K562 (cell line): Measurements from ENCODE around the gene COL1A1. TPM values are rescaled to one million over a fixed set of nuclear protein-coding genes. Genes with fewer than 3 reads are reported as not detected.

ENCODE experiments used
- ATAC-seq: fragments of 200-7000 bp; cut with Tn5 transposase; 3 replicates; pipeline ENCODE4 v1.9.1; 2020; ENCODE audit warnings: moderate library complexity
- BruUV-seq: library from RNA; stranded (reverse); fragments of 400-500 nt; replicated peaks from 2 replicates; lab custom pipeline; 2021; lab: Mats Ljungman, UMichigan
- CTCF ChIA-PET: fragments of 300-600 bp; formaldehyde crosslinking; extraction: SDS; loops from one replicate; lab custom pipeline; 2021; ENCODE audit warnings: low intra/inter-chr PET ratio; lab: Yijun Ruan, JAX
- POLR2A ChIA-PET: fragments of 300-600, 350-650 bp; sonication (Branson Sonifier 250); formaldehyde crosslinking; extraction: SDS; loops from one replicate; lab custom pipeline; 2021; ENCODE audit warnings: antibody characterized with exemption, inconsistent platforms; lab: Yijun Ruan, JAX
- DNase-seq, 4 experiments: peaks; one replicate each; pipeline versions ENCODE4 v3.0.0 to v3.0.0-alpha.2; 2011 to 2018; ENCODE audit warnings: low spot score in 3 of 4, mixed read lengths in 3 of 4; ENCODE audit errors: extremely low read depth in 1 of 4
- FAIRE-seq: peaks from 2 replicates; lab custom pipeline; 2011; peaks lifted over from hg19 to GRCh38; lab: Jason Lieb, UNC
- H2AFZ ChIP-seq: 2 replicates; pipeline ENCODE4 v1.6.0; 2011; ENCODE audit warnings: low read depth, low read length, control low read depth, inconsistent platforms
- H3K27ac ChIP-seq: fragments of 200-600 bp; 3 replicates; pipeline ENCODE4 v1.8.0; 2011; ENCODE audit warnings: low read depth, mild to moderate bottlenecking, control low read depth, inconsistent platforms, low read length, moderate library complexity, mixed read lengths; ENCODE audit errors: extremely low read depth
- H3K27me3 ChIP-seq, 2 experiments: fragments of 300-600 bp in 1 of 2; 2 replicates in 1 of 2; 3 replicates in 1 of 2; pipeline versions ENCODE4 v1.6.0 to v1.8.0; 2011; ENCODE audit warnings: inconsistent platforms in 2 of 2, low read length in 2 of 2, mild to moderate bottlenecking in 1 of 2, mixed read lengths in 1 of 2, moderate library complexity in 1 of 2; ENCODE audit not compliant: control insufficient read depth in 2 of 2, insufficient read depth in 2 of 2
- H3K36me3 ChIP-seq: fragments of 300-600 bp; 3 replicates; pipeline ENCODE4 v1.8.0; 2011; ENCODE audit warnings: mild to moderate bottlenecking, low read length, inconsistent platforms; ENCODE audit not compliant: control insufficient read depth, insufficient read depth
- H3K4me1 ChIP-seq, 2 experiments: fragments of 200-600 bp in 1 of 2; replicated peaks in 1 of 2; 2 replicates in 1 of 2; 3 replicates in 1 of 2; pipeline versions ENCODE4 v1.5.1 to v1.8.0; 2011; ENCODE audit warnings: inconsistent platforms in 2 of 2, low read length in 2 of 2, mild to moderate bottlenecking in 1 of 2, mixed read lengths in 1 of 2, moderate library complexity in 1 of 2; ENCODE audit not compliant: control insufficient read depth in 2 of 2, insufficient read depth in 2 of 2
- H3K4me2 ChIP-seq: 2 replicates; pipeline ENCODE4 v1.6.1; 2011; ENCODE audit warnings: low read length, control low read depth, inconsistent platforms, mixed read lengths; ENCODE audit not compliant: insufficient read depth
- H3K4me3 ChIP-seq: fragments of 200-600 bp; sonication (generic), shearing (Covaris generic); 2 replicates; pipeline ENCODE4 v1.5.1; 2016; ENCODE audit warnings: control low read depth, inconsistent platforms
- H3K79me2 ChIP-seq: fragments of 200-600 bp; 3 replicates; pipeline ENCODE4 v1.8.0; 2011; ENCODE audit warnings: low read length, inconsistent platforms; ENCODE audit not compliant: control insufficient read depth, insufficient read depth
- H3K9ac ChIP-seq, 2 experiments: 2 replicates each; pipeline versions ENCODE4 v1.6.0 to v1.6.1; 2011; ENCODE audit warnings: low read depth in 2 of 2, low read length in 2 of 2, control low read depth in 1 of 2, inconsistent platforms in 1 of 2, mild to moderate bottlenecking in 1 of 2, mixed read lengths in 1 of 2; ENCODE audit not compliant: insufficient read depth in 1 of 2
- H3K9me1 ChIP-seq: one replicate; pipeline ENCODE4 v1.6.0; 2011; ENCODE audit warnings: inconsistent platforms, mild to moderate bottlenecking, low read length, moderate library complexity; ENCODE audit not compliant: control insufficient read depth, insufficient read depth
- H3K9me3 ChIP-seq: replicated peaks from 2 replicates; pipeline ENCODE4 v1.5.1; 2011; ENCODE audit warnings: low read depth, low read length, inconsistent platforms; ENCODE audit not compliant: control insufficient read depth, insufficient read depth
- H4K20me1 ChIP-seq: replicated peaks from 2 replicates; pipeline ENCODE4 v1.6.1; 2011; ENCODE audit warnings: low read length, inconsistent platforms, mixed read lengths; ENCODE audit not compliant: control insufficient read depth, insufficient read depth
- CREB3 ChIP-seq: fragments of 450-650 bp; conservative IDR thresholded peaks from 2 replicates; pipeline ENCODE4 v1.6.1; 2016; ENCODE audit warnings: missing genetic modification characterization, low read depth, mild to moderate bottlenecking, missing compliant biosample characterization, moderate library complexity
- EP400 ChIP-seq: fragments of 450-650 bp; IDR thresholded peaks from 2 replicates; pipeline ENCODE4 v1.6.1; 2017; ENCODE audit warnings: antibody characterized with exemption, mild to moderate bottlenecking, moderate library complexity
- GABPA ChIP-seq: fragments of 200-800 bp; sonication (Bioruptor generic); conservative IDR thresholded peaks from 2 replicates; pipeline ENCODE4 v1.6.1; 2016; ENCODE audit warnings: low read depth, missing genetic modification characterization, missing compliant biosample characterization
- MLX ChIP-seq, 2 experiments: fragments of 450-650 bp in 1 of 2; sonication (generic) in 1 of 2; formaldehyde crosslinking; conservative IDR thresholded peaks; 2 replicates each; pipeline versions ENCODE4 v1.4.0 to v1.8.1; 2020 to 2022; ENCODE audit warnings: mild to moderate bottlenecking in 1 of 2, missing genetic modification reagents in 1 of 2
- MYBL2 ChIP-seq, 2 experiments: fragments of 450-650 bp in 1 of 2; sonication (generic) in 1 of 2; formaldehyde crosslinking in 1 of 2; IDR thresholded peaks; 2 replicates each; pipeline versions ENCODE4 v1.6.1 to v1.8.1; 2017 to 2022; ENCODE audit warnings: borderline replicate concordance in 1 of 2, inconsistent platforms in 1 of 2, low read depth in 1 of 2, mild to moderate bottlenecking in 1 of 2, missing genetic modification reagents in 1 of 2, moderate library complexity in 1 of 2
- NR3C1 ChIP-seq: sonication (generic); formaldehyde crosslinking; IDR thresholded peaks from 2 replicates; pipeline ENCODE4 v1.8.1; 2022; ENCODE audit warnings: missing genetic modification reagents
- SMC3 ChIP-seq: conservative IDR thresholded peaks from 2 replicates; pipeline ENCODE4 v1.6.1; 2011; ENCODE audit warnings: low read depth, low read length, improper control_type of control experiment; ENCODE audit not compliant: insufficient read depth
- TAF1 ChIP-seq: IDR thresholded peaks from 2 replicates; pipeline ENCODE4 v1.6.1; 2011; ENCODE audit warnings: mild to moderate bottlenecking, low read length, moderate library complexity; ENCODE audit not compliant: insufficient read depth, control insufficient read depth, severe bottlenecking; ENCODE audit errors: extremely low read depth
- VEZF1 ChIP-seq: fragments of 200-800 bp; sonication (Bioruptor generic); IDR thresholded peaks from 2 replicates; pipeline ENCODE4 v1.6.1; 2017; ENCODE audit warnings: missing genetic modification characterization, missing compliant biosample characterization
- ZNF75A ChIP-seq: fragments of 450-650 bp; formaldehyde crosslinking; IDR thresholded peaks from 2 replicates; pipeline ENCODE4 v1.4.0; 2020; ENCODE audit warnings: mild to moderate bottlenecking
- WGBS: fragments of 100-300 bp; shearing (Covaris generic); methylation state at CpG from one replicate; pipeline ENCODE4 v1.1.6; 2016; ENCODE audit warnings: low coverage, mixed read lengths; ENCODE audit not compliant: insufficient coverage; ENCODE audit errors: missing lambda C conversion rate; 5-methylcytosine and 5-hydroxymethylcytosine counted together
- in situ Hi-C: fragments of 300-500 bp; cut with MboI; formaldehyde crosslinking; loops from 4 replicates; pipeline ENCODE4 v1.15.0; 2018; ENCODE audit warnings: inconsistent platforms, mixed read lengths
- intact Hi-C: fragments of 100-400 bp; cut with micrococcal nuclease; formaldehyde crosslinking; loops from 2 replicates; pipeline ENCODE4 v1.14.2; 2022
- polyA plus RNA-seq, 8 experiments: library from polyadenylated mRNA; depleted of rRNA in 4 of 8; stranded (reverse) in 5 of 8; unstranded in 3 of 8; fragments of >200 nt; fragmentation: Nextera tagmentation in 2 of 8; fragmentation: Illumina TruSeq in 1 of 8; extraction: Ambion mirVana in 2 of 8; extraction: Trizol in 1 of 8; gene quantifications; 2 replicates each; pipeline versions ENCODE4 v1.2.1 to v1.2.3, GENCODE V29; 2011 to 2014; ENCODE audit warnings: inconsistent platforms in 1 of 8, missing spikeins in 1 of 8
- total RNA-seq, 7 experiments: library from RNA; depleted of rRNA in 6 of 7; stranded (reverse); fragments of >200 nt in 6 of 7; fragmentation: Illumina TruSeq in 2 of 7; extraction: Trizol in 2 of 7; gene quantifications; 2 replicates each; pipeline versions ENCODE4 v1.2.1 to v1.2.3, GENCODE V29; 2011 to 2021; ENCODE audit warnings: low replicate concordance in 1 of 7

The COL1A1 gene
- total and polyA plus RNA-seq, 9 of the 15 experiments (the other 6 are each of a cell fraction or from before 2014, with no cell fraction given) = 0.04 to 3.4 (median 0.18) TPM

- ATAC-seq (no peak), DNase-seq (no peak), FAIRE-seq (no peak)
- no peak overlapping the region for H3K4me2 ChIP-seq
- CTCF ChIA-PET = interaction anchor here (0.9 kb wide), 1 partner anchor 18 kb away, joined by 3 read pairs; no protein-coding TSS in a partner anchor
- BruUV-seq = no TSS peak
- no peak overlapping the region for H2AFZ ChIP-seq
- intact Hi-C loops (no loop called here), in situ Hi-C loops (no loop called here)
- H3K9me1 ChIP-seq = peaks cover 17% of the 10 kb centered on the region
- TF ChIP-seq MLX (CRISPR knock-in tag; conservative IDR thresholded peaks at IDR 0.05) (no peak), ZNF75A (no peak)
- no peak overlapping the region for H3K4me3 ChIP-seq
- H3K27me3 ChIP-seq = no peaks in the 10 kb centered on the region
- no peak overlapping the region for H3K27ac ChIP-seq
- 96% methylated on average over 11 of the region's 20 CpGs for WGBS
- H3K9ac ChIP-seq = no peak overlapping the region
- H3K36me3 ChIP-seq = peaks cover 92% of the 10 kb centered on the region
- H3K9me3 ChIP-seq = no peaks in the 10 kb centered on the region
- POLR2A ChIA-PET = interaction anchor here (0.7 kb wide), 1 partner anchor 46 kb away, joined by 4 read pairs; no protein-coding TSS in a partner anchor
- H4K20me1 ChIP-seq = peaks cover 20% of the 10 kb centered on the region
- H3K4me1 ChIP-seq = peaks cover 25 to 52% of the 10 kb centered on the region in 2 experiments; a peak in 4 of 5 replicates
- H3K79me2 ChIP-seq = peaks cover 63% of the 10 kb centered on the region
These were observed 57.8 kb downstream of the COL1A1 start for GRCh38 chr17:50143461-50144176.

- POLR2A ChIA-PET = interaction anchor here (0.6 kb wide), 3 partner anchors 11 to 13 kb away, joined by 3 read pairs; no protein-coding TSS in a partner anchor
- Histone ChIP-seq H3K27ac (no peak overlapping the region), H3K79me2 (peaks cover 44% of the 10 kb centered on the region), H2AFZ (no peak overlapping the region), H4K20me1 (peaks cover 12% of the 10 kb centered on the region), H3K9me1 (peaks cover 17% of the 10 kb centered on the region), H3K9me3 (no peaks in the 10 kb centered on the region), H3K9ac (no peak overlapping the region; a peak in 1 of 4 replicates), H3K4me2 (no peak overlapping the region), H3K4me1 (peaks cover 15 to 33% of the 10 kb centered on the region in 2 experiments; a peak in 4 of 5 replicates), H3K27me3 (no peaks in the 10 kb centered on the region), H3K4me3 (no peak overlapping the region), H3K36me3 (peaks cover 97% of the 10 kb centered on the region)
- no peak for DNase-seq
- intact Hi-C loops = loop anchor here (2.0 kb wide), 1 partner anchor 19 kb away; no protein-coding TSS in a partner anchor
- in situ Hi-C loops = no loop called here
- BruUV-seq = no TSS peak
- no peak for ATAC-seq
- CTCF ChIA-PET = no interaction called here
- 83% methylated on average over 8 of the region's 8 CpGs for WGBS
- no peak for FAIRE-seq
- TF ChIP-seq MYBL2 (IDR thresholded peaks at IDR 0.05; ENCODE audit: low read depth) = no peak
- TF ChIP-seq MYBL2 (CRISPR knock-in tag; IDR thresholded peaks at IDR 0.05; ENCODE audit: borderline replicate concordance) = no peak
- no peak for TF ChIP-seq TAF1
- no peak for TF ChIP-seq EP400
- no peak for TF ChIP-seq SMC3
- no peak for TF ChIP-seq VEZF1 (CRISPR knock-in tag)
- TF ChIP-seq NR3C1 (CRISPR knock-in tag) = no peak
- no peak for TF ChIP-seq CREB3 (tag)
- TF ChIP-seq GABPA (tag) = no peak
These were observed 59.7 kb downstream of the COL1A1 start for GRCh38 chr17:50141745-50142110.
